ENCODE results near the gene ZNF683. TPM values are rescaled to one million over a fixed set of nuclear protein-coding genes. Genes with fewer than 3 reads are reported as not detected.
"Not testable (repeated sequence)": the region's sequence is repeated elsewhere in the genome, so short reads cannot be mapped to it uniquely, and the experiment has no call there.

The ZNF683 gene
- total RNA-seq, 1 experiment from 2014 or later: not detected

DNA sequence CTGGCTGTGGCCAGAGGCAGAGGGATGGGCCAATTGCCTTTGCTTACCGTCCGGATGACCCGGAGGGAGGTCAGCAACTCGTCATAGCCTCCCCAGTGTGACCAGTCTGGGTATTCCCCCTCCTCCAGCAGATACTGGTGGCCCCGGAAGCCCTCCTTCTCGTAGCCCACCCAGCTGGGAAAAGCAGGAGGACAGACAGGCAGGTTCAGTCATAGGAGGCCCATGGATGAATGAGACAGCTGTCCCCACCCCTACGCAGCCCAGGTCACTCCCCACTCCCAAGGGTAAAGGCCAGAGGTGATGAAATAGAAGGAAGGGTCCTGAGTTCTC is 35.4 kb downstream of the ZNF683 start:
- no peak for DNase-seq (ENCODE audit: low spot score)

DNA sequence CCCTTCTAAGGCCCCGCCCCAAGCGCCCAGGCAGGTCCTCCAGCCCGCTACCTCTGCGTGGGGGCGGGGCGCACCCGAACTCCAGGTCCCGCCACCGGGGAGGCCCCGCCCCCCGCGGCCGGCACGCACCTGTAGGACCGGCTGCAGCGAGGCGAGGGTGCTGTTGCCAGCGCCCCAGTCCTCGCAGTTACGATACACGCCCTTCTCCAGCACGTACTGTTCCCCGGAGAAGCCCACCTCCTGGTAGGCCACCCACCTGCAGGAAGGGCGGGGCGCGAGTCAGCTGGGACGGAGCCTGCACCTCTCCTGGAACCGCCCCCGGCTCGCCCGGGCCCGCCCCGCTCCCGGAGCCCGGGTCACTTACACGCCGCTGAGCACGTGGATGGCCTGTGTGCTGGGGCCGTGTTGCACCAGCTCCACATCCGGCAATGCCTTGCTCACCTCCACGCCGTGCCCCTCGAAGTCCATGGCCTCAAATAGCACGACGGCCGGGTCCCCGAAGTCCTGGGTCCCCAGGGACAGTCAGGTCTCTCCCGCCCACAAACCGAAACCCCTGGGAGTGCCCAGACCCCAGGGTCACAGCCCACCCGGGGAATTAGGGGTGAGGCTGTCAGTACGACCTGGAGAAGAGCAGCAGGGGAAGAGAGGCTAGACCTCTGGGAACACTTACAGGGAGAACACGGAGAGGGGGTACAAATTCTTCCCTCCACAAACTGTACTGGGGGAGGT is 35.9 kb downstream of the ZNF683 start:
- DNase-seq (ENCODE audit: low spot score): peak; percentile 95

DNA sequence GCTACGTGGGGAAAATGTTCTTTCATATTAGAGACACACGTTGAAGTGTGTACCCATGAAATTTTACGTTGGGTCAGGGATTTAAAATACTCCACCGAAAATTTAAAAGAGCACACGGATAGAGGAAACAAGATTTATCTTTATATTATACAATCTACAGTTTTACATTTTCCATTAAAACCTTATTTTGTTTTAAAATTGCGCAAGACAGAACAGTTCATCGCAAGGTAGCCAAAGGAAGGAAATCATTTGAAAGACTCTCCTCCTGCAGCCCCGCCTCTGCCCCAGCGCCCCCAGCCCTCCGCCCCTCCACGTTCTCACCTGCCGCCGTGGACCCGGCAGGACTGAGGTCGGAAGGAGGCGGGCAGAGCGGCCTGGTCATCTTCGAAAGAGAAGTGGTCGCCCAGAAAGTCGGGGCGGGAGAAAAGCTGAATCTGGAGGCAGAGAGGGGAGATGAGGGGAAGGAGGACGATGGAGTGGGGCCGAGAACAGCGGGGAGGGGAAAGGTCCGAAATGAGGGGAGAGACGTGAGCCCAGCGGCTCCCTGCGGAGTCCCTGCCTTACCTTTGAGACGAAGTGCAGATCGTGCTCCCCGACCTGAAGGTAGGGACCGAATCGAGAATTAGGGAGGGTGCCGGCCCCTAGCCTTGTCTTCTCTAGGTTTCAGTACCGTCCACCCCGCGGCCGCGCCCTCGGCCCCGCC is 36.6 kb downstream of the ZNF683 start:
- DNase-seq (ENCODE audit: low spot score): no peak

DNA sequence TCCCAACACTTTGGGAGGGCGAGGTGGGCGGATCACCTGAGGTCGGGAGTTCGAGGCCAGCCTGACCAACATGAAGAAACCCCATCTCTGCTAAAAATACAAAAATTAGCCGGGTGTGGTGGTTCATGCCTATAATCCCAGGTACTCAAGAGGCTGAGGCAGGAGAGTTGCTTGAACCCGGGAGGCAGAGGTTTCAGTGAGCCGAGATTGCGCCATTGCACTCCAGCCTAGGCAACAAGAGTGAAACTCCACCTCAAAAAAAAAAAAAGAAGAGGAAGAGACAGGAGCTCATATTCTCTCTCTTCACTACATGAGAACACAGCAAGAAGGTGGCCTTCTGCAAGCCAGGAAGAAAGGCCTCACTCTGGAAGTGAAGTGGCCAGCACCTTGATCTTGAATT is 39.2 kb downstream of the ZNF683 start:
- not testable (repeated sequence) for DNase-seq (ENCODE audit: low spot score)

DNA sequence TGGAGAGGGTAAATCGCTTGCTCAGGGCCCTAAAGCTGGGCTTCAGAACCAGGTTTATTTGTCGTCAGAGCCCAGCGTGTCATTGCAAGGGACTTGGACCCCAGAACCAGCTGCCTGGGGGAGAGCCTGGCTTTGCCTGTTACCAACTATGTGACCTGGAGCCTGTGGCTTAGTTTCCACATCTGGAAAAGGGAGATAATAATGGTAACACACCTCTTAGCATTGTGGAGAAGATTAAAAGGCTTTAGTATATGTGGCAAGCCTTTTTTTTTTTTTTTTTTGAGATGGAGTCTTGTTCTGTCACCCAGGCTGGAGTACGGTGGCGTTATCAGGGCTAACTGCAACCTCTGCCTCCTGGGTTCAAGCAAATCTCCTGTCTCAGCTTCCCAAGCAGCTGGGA is 42.3 kb downstream of the ZNF683 start:
- no peak for DNase-seq (ENCODE audit: low spot score)

DNA sequence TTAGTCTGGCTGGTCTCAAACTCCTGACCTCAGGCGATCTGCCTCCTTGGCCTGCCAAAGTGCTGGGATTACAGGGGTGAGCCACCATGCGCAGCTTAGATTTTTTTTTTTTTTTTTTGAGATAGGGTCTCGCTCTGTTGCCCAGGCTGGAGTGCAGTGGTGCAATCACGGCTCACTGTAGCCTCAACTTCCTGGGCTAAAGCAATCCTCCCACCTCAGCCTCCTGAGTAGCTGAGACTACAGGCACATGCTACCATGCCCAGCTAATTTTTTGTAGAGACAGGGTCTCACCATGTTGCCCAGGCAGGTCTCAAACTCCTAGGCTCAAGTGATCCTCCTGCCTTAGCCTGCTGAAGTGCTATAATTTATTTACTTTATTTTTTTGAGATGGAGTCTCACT is 43.2 kb downstream of the ZNF683 start:
- not testable (repeated sequence) for DNase-seq (ENCODE audit: low spot score)

DNA sequence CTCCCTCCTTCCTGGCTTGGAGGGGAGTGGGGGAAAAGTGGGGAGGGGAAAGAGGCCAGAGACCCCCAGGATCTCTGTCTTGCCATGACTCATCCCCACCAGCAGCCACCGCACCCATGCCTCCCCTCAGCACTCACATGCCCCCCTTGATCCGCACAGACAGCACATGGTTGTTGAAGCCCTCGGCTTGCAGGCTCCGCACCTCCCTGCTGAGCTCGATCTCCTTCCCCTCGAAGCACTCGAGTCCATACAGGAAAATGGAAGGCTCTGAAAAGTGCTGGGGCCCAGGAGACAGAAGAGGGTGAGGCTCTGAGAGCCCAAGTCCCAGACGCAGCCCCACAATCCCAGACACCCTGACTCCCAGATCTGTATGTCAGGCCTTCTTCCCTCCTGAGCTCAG is 44.0 kb downstream of the ZNF683 start:
- DNase-seq (ENCODE audit: low spot score): no peak

DNA sequence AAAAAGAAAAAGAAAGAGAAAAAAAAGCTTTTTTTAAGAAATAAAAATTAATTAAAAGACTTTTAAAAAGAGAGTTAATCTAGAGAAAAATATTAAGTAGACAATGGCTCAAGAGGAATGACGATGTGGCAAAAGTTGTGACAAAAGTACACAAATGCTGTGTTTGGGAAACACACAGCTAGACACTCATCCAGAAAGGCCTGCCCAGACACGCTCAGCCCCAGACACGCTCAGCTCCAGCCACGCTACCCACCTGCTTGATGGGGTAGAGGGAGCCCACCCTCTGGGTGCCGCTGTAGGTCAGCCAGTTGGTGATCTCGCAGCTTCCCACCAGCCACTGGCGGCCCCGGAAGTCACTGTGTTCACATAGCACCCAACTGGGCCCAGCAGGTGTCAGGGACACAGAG is 44.6 kb downstream of the ZNF683 start:
- no peak for DNase-seq (ENCODE audit: low spot score)

DNA sequence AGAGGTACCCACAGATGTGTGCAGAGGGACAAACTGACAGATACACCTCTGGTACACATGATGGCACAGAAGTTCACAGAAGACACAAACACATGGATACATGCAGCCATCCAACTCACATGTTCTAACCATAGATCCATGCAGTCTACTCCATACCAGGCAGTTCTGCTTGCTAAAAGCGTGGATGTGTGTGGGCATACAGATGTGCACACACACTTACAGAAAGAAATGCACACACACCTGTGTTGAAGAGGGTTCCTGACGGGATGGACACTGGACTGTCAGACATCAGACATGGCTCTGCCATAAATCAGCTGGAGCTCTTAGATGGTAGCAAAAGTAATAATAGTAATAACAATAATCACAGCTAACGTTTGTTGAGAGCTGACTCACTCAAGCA is 48.0 kb downstream of the ZNF683 start:
- DNase-seq (ENCODE audit: low spot score): no peak

DNA sequence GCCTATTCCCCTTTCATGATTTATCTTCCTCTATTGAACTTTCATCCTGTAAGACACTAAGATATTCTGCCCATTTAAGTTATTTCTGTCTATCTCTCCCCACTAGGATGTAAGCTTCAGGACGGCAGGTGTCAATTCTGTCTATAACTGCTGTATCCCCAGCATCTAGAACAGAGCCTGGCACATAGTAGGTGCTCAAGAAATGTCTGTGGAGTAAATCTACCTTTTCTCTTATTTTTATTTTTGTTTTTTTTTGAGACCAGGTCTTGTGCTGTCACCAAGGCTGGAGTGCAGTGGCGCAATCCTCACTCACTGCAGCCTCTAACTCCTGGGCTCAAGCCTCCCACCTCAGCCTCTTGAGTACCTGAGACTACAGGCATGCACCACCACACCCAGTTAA is 49.2 kb downstream of the ZNF683 start:
- DNase-seq (ENCODE audit: low spot score): no peak

DNA sequence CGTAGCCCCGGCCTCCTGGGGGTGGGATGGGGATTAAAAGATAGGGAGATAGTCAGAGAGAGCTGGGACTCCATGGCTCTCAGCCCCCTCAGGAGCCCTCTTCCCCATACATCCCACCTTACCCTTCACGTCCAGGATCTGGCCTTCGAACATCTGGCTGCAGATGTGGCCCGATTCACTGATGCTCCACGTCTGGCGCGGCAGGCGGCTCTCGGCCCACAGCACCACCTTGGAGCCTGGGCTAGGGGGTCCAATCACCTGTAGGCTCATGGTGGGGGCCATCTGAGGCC is 50.6 kb downstream of the ZNF683 start:
- DNase-seq (ENCODE audit: low spot score): no peak

DNA sequence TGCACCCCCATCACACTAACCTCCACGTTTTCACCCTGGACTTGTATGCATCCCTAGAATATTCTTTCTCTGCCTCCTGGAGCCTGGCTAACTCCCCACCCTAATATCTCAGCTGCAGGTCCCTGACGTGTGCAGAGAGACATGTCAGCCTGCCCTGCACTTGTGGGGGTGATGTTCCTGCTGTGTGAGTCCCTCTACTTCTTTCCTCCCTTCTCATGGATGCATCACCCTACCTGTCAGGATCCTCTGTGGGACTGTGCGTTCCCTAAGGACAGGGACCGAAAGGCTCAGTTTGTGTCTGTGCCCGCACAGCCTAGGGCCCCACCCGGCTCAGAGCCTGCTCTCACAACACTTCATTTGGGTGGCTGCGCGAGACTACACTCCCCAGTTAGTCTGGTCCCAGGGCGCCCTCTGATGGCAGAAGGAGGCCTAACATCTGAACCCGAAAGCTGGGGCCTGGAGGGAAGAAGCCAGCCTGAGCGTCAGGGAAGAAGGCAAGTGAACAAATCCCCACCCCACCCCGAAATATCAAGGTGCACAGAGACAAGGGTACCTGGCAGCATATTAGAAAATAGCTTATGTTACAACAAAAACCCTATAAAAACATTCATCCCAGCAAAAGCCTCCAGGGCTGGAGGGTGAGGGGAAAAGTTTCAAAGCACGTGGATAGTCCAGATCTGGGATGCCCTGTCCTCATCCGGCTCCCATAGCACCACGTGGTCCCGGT is 51.1 kb downstream of the ZNF683 start:
- peak; percentile 91 for DNase-seq (ENCODE audit: low spot score)

DNA sequence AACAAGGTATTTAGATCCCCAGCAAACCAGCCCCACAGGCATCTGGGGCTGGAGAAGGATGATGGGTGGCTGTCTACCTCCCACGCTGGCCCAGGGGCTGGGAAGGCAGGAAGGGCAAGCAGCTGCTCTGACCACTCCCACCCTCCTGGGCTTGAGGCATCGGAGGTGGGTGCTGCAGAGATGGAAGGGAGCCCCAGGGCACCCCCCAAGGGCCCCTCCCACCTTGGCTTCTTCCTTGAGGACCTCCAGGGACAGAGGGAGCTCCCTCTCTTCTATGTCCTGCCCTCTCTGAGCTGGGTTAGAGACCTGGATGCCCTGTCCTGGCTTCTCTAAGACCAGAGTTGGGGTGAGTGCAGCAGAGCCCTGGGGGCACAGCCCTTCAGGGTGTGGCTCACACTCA is 51.7 kb downstream of the ZNF683 start:
- no peak for DNase-seq (ENCODE audit: low spot score)

DNA sequence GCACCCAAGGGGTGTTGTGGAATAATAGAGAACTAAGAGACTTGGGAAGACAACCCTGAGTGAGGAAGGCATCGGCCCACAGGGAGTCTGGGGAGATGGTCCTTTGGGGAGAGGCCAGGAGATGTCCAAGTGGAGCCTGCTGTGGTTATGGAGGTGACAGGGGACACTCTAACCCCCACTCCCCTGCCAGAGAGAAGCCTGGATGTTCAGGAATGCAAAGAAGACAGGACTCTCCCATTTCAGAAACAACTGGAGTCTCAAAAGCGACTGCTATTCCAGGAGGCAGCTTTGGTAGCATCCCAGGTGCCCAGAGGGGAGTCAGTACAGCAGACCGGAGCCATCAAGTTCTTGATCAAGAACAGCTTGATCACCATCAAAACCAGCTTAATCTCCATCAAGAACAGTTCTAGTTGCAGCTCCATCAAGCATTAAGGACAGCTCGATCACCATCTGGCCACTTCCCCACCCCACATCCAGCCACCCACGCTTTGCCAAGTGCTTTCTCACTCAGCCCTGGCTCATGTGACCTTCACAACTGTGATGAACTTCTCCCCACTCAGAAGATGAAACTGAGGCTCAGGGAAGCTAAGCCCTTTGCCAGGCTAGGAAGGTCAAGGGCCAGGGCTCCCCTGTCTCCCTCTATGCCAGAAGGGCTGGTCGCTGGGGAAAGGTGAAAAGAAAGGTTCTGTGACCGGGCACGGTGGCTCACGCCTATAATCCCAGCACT is 54.0 kb downstream of the ZNF683 start:
- no peak for DNase-seq (ENCODE audit: low spot score)

DNA sequence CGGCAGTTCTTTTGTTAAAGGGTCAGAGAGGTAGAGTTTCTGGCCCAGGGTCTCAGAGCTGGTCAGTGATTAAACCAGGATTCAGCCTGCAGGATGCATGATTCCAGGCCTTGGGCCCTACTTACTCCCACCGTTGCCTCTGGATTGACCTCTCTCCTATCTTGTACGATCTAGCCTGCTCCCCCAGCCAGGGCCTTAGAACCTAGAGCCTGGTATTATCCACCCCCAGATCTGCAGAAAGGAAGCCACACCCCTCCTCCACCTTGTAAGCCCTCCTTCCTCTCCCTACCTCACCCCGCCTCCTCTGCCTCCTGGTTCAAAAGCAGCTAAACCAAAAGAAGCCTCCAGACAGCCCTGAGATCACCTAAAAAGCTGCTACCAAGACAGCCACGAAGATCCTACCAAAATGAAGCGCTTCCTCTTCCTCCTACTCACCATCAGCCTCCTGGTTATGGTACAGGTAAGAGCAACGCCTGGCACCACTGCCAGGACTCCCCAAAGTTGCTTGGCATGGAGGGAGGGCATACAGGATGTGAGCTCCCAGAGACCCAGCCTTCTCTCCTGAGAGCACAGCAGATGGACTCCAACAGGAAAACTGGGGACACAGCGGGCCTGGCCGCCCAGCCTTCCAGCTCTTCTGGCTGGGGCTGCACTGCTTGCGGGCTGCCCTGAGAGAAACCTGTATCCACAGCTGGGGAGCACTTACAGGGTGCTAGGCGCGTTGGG is 54.8 kb downstream of the ZNF683 start, which contains the start of gene CD52:
CD52 (plus strand) TSS at position 347 of the 726 bp plus-strand sequence; CDS start at position 407, 60 bp downstream.
- no peak for DNase-seq (ENCODE audit: low spot score)

DNA sequence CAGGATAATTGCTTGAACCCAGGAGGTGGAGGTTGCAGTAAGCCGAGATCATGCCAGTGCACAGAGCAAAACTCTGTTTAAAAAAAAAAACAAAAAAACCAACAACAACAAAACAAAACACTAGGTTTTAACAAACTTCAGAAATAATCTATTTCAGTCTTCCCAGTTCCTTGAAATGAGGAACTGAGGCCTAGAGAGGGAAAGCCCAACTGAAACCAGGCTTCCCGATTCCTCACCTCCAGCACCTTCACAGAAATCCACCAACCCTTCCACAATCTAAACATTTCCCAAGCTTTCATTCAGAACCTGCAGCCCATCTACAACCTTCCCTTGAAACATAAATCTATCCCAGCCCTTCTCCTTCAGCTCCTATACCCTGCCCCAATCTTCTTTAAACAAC is 55.4 kb downstream of the ZNF683 start:
- DNase-seq (ENCODE audit: low spot score): no peak

DNA sequence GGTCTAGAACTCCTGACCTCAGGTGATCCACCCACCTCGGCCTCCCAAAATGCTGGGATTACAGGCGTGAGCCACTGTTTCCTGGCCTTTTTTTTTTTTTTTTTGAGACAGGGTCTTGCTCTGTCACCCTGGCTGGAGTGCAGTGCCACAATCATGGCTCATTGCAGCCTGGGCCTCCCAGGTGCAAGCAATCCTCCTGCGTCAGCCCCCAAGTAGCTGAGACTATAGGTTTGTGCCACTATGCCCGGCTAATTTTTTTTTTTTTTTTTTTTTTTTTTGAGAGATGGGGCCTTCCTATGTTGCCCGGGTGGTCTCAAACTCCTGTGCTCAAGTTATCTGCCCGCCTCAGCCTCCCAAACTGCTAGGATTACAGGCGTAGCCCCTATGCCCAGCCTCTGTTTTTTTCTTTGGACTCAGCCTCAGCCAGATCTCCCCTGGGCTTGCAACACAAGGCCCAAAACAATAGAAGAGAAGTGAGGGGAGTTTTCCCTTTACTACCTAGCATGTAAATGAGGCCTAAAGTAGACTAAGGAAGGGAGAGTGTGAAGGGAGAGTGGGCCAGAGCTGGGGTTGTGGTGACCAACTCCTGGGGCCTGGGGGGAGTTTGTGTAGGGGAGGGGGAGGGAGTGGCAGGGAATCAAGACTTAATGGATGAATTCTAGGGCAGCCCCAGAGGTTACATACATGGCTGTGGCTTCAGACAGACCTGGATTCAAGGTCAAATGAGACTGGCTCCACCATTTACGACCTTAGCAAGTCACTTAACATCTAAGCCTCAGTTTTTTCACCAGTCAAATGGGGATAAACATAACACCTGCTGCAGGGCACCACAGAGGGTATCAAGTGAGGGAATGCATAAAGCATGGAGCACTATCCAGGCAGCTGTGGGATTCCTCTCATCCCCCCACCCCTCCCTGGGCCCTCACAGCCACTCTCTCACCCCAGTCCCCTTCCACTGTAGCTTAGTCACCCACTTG is 56.4 kb downstream of the ZNF683 start:
- no peak for DNase-seq (ENCODE audit: low spot score)

DNA sequence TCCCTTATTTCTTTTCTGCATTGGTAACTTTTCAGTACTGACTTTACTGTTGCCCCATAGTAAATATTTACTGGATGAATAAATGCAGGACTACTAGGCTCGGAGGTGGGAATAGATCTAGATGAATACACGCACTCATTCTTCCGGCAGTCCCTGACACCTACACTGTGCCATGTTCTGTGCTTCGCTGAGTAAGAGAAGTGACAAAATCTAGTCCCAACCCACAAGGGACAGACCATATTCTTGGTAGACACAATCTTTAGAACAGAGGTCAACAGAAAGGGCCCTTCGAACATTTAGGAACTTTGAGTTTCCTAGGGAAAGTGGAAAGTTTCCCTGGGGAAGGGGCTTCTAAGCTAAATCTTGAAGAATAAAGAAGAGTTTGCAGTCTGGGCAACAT is 58.0 kb downstream of the ZNF683 start:
- no peak for DNase-seq (ENCODE audit: low spot score)

Measured in HT-29 (cell line).